GM12878 (cell line): ENCODE data around the gene E2F2. TPM values are rescaled to one million over a fixed set of nuclear protein-coding genes. Genes with fewer than 3 reads are reported as not detected.

ENCODE experiments used
- ATAC-seq: fragments of 200-7000 bp; cut with Tn5 transposase; 3 replicates; pipeline ENCODE4 v1.9.1; 2020; ENCODE audit warnings: mild to moderate bottlenecking, moderate library complexity
- BruUV-seq: library from RNA; stranded (reverse); fragments of 400-500 nt; replicated peaks from 2 replicates; lab custom pipeline; 2021; lab: Mats Ljungman, UMichigan
- CTCF ChIA-PET: fragments of 300-600 bp; sonication (Branson Sonifier 250); formaldehyde crosslinking; extraction: SDS; loops from one replicate; lab custom pipeline; 2021; ENCODE audit warnings: inconsistent platforms; lab: Yijun Ruan, JAX
- POLR2A ChIA-PET: fragments of 350-600 bp; formaldehyde crosslinking; extraction: SDS; loops from one replicate; lab custom pipeline; 2021; ENCODE audit warnings: inconsistent platforms; lab: Charles Lee
- RAD21 ChIA-PET: fragments of 300-600 bp; sonication (Branson Sonifier 250); formaldehyde crosslinking; loops from one replicate; lab custom pipeline; 2023; ENCODE audit warnings: antibody characterized with exemption; ENCODE audit not compliant: unreplicated experiment; lab: Charles Lee
- SMC1A ChIA-PET: fragments of 300-600 bp; sonication (Branson Sonifier 250); formaldehyde crosslinking; loops from one replicate; lab custom pipeline; 2023; ENCODE audit not compliant: unreplicated experiment, uncharacterized antibody; lab: Charles Lee
- DNase-seq: peaks from one replicate; pipeline ENCODE4 v3.0.0-alpha.2; 2011; ENCODE audit warnings: low read depth, low spot score
- FAIRE-seq: peaks from 3 replicates; lab custom pipeline; 2011; peaks lifted over from hg19 to GRCh38; lab: Jason Lieb, UNC
- H2AFZ ChIP-seq: 2 replicates; pipeline ENCODE4 v1.6.0; 2011; ENCODE audit warnings: low read depth, low read length, control low read depth; ENCODE audit not compliant: control insufficient read depth
- H3K27ac ChIP-seq: 2 replicates; pipeline ENCODE4 v1.5.1; 2011; ENCODE audit warnings: control low read depth; ENCODE audit not compliant: control insufficient read depth, insufficient read depth
- H3K27me3 ChIP-seq, 2 experiments: replicated peaks in 1 of 2; 2 replicates each; pipeline versions ENCODE4 v1.6.0 to v1.6.1; 2011; ENCODE audit warnings: low read length in 1 of 2; ENCODE audit not compliant: control insufficient read depth in 2 of 2, insufficient read depth in 2 of 2
- H3K36me3 ChIP-seq, 2 experiments: 2 replicates each; pipeline ENCODE4 v1.5.1; 2011; ENCODE audit warnings: low read length in 1 of 2; ENCODE audit not compliant: control insufficient read depth in 2 of 2, insufficient read depth in 2 of 2
- H3K4me1 ChIP-seq: 2 replicates; pipeline ENCODE4 v1.6.1; 2011; ENCODE audit warnings: mild to moderate bottlenecking, low read length, moderate library complexity, mixed read lengths; ENCODE audit not compliant: control insufficient read depth, insufficient read depth
- H3K4me2 ChIP-seq: 2 replicates; pipeline ENCODE4 v1.6.0; 2011; ENCODE audit warnings: control low read depth; ENCODE audit not compliant: control insufficient read depth, insufficient read depth
- H3K4me3 ChIP-seq: fragments of 200-600 bp; sonication (generic); 2 replicates; pipeline ENCODE4 v1.5.1; 2016
- H3K79me2 ChIP-seq: 2 replicates; pipeline ENCODE4 v1.6.0; 2011; ENCODE audit warnings: low read length; ENCODE audit not compliant: control insufficient read depth, insufficient read depth
- H3K9ac ChIP-seq: 2 replicates; pipeline ENCODE4 v1.8.0; 2011; ENCODE audit warnings: low read length, control low read depth, mixed read lengths; ENCODE audit not compliant: control insufficient read depth, insufficient read depth
- H3K9me3 ChIP-seq: replicated peaks from 3 replicates; pipeline ENCODE4 v1.5.1; 2011; ENCODE audit warnings: mild to moderate bottlenecking, low read length; ENCODE audit not compliant: control insufficient read depth, insufficient read depth
- H4K20me1 ChIP-seq: 2 replicates; pipeline ENCODE4 v1.6.0; 2011; ENCODE audit not compliant: control insufficient read depth, insufficient read depth
- BCLAF1 ChIP-seq: fragments of 450-650 bp; IDR thresholded peaks from 2 replicates; pipeline ENCODE4 v1.6.1; 2017; ENCODE audit warnings: antibody characterized with exemption, mild to moderate bottlenecking, moderate library complexity
- BRCA1 ChIP-seq: IDR thresholded peaks from 2 replicates; pipeline ENCODE4 v1.6.1; 2011; ENCODE audit warnings: low read depth, low read length, improper control_type of control experiment
- CHD2 ChIP-seq: IDR thresholded peaks from 2 replicates; pipeline ENCODE4 v1.6.1; 2011; ENCODE audit warnings: low read depth, low read length, improper control_type of control experiment, borderline replicate concordance
- ETV6 ChIP-seq, 2 experiments: fragments of 450-650 bp in 1 of 2; IDR thresholded peaks in 1 of 2; conservative IDR thresholded peaks in 1 of 2; 2 replicates each; pipeline ENCODE4 v1.6.1; 2014; ENCODE audit warnings: antibody characterized with exemption in 1 of 2, borderline replicate concordance in 1 of 2, low read depth in 1 of 2, mild to moderate bottlenecking in 1 of 2, moderate library complexity in 1 of 2
- GATAD2B ChIP-seq: fragments of 450-650 bp; conservative IDR thresholded peaks from 2 replicates; pipeline ENCODE4 v1.6.1; 2017; ENCODE audit warnings: low read depth, mild to moderate bottlenecking, moderate library complexity
- HDAC2 ChIP-seq: fragments of 200-600 bp; sonication (generic); IDR thresholded peaks from 2 replicates; pipeline ENCODE4 v1.6.1; 2017
- HDAC6 ChIP-seq: fragments of 200-600 bp; sonication (generic); IDR thresholded peaks from one replicate; pipeline ENCODE4 v1.8.0; 2017; ENCODE audit warnings: antibody characterized with exemption; ENCODE audit not compliant: unreplicated experiment
- IKZF1 ChIP-seq: fragments of 450-650 bp; conservative IDR thresholded peaks from 2 replicates; pipeline ENCODE4 v1.6.1; 2017; ENCODE audit warnings: antibody characterized with exemption, mild to moderate bottlenecking
- NBN ChIP-seq: fragments of 450-650 bp; IDR thresholded peaks from 2 replicates; pipeline ENCODE4 v1.6.1; 2016
- SREBF1 ChIP-seq: IDR thresholded peaks from 2 replicates; pipeline ENCODE4 v1.6.1; 2012; ENCODE audit warnings: mild to moderate bottlenecking, low read length
- STAT3 ChIP-seq: IDR thresholded peaks from 2 replicates; pipeline ENCODE4 v1.6.1; 2011; ENCODE audit warnings: low read depth, low read length, improper control_type of control experiment
- USF1 ChIP-seq: IDR thresholded peaks from 2 replicates; pipeline ENCODE4 v1.6.1; 2011; ENCODE audit warnings: borderline replicate concordance, low read depth, mild to moderate bottlenecking, moderate library complexity, mixed read lengths, low read length; ENCODE audit not compliant: insufficient read depth; ENCODE audit errors: extremely low read length
- WRNIP1 ChIP-seq: IDR thresholded peaks from 2 replicates; pipeline ENCODE4 v1.6.1; 2011; ENCODE audit warnings: low read depth, low read length, improper control_type of control experiment, borderline replicate concordance
- ZNF217 ChIP-seq: fragments of 450-650 bp; IDR thresholded peaks from 2 replicates; pipeline ENCODE4 v1.6.1; 2017; ENCODE audit warnings: antibody characterized with exemption, mild to moderate bottlenecking
- ZNF687 ChIP-seq: fragments of 450-650 bp; IDR thresholded peaks from 2 replicates; pipeline ENCODE4 v1.6.1; 2017; ENCODE audit warnings: mild to moderate bottlenecking, moderate library complexity
- WGBS: methylation state at CpG from one replicate; pipeline ENCODE4 v1.1.6; 2016; ENCODE audit warnings: low lambda C conversion rate; ENCODE audit not compliant: insufficient replicate concordance, insufficient coverage; ENCODE audit errors: missing lambda C conversion rate; 5-methylcytosine and 5-hydroxymethylcytosine counted together
- in situ Hi-C: fragments of 300-500 bp; cut with MboI; formaldehyde crosslinking; loops from 9 replicates; pipeline ENCODE4 v1.14.3; 2018; ENCODE audit warnings: mixed read lengths
- intact Hi-C: fragments of 100-400 bp; cut with micrococcal nuclease; formaldehyde crosslinking; loops from one replicate; pipeline ENCODE4 v1.14.2; 2022; ENCODE audit not compliant: unreplicated experiment
- polyA plus RNA-seq, 11 experiments: library from polyadenylated mRNA; depleted of rRNA in 4 of 11; unstranded in 6 of 11; stranded (reverse) in 5 of 11; fragments of >200 nt; fragmentation: Nextera tagmentation in 4 of 11; fragmentation: Illumina TruSeq in 1 of 11; extraction: Ambion mirVana in 4 of 11; extraction: Trizol in 1 of 11; gene quantifications; 1 replicate in 1 of 11; 2 replicates in 10 of 11; pipeline versions ENCODE4 v1.2.1 to v1.2.3, GENCODE V29; 2011 to 2016; ENCODE audit warnings: inconsistent platforms in 2 of 11, missing spikeins in 2 of 11, low read depth in 1 of 11
- total RNA-seq, 4 experiments: library from RNA; depleted of rRNA in 3 of 4; stranded (reverse); fragments of >200 nt in 3 of 4; fragmentation: Illumina TruSeq in 1 of 4; extraction: Trizol in 1 of 4; gene quantifications; 2 replicates each; pipeline versions ENCODE4 v1.2.1 to v1.2.3, GENCODE V29; 2013 to 2021
- TF ChIP-seq, protein P1 (sequence below): fragments of 450-650 bp; IDR thresholded peaks from 2 replicates; pipeline ENCODE4 v1.6.1; 2014; ENCODE audit warnings: mild to moderate bottlenecking

E2F2 gene
- total and polyA plus RNA-seq, 10 of the 15 experiments (the other 5 are each of a cell fraction or from before 2014, with no cell fraction given), result 3.8 to 27.2 (median 14.6) TPM

DNA sequence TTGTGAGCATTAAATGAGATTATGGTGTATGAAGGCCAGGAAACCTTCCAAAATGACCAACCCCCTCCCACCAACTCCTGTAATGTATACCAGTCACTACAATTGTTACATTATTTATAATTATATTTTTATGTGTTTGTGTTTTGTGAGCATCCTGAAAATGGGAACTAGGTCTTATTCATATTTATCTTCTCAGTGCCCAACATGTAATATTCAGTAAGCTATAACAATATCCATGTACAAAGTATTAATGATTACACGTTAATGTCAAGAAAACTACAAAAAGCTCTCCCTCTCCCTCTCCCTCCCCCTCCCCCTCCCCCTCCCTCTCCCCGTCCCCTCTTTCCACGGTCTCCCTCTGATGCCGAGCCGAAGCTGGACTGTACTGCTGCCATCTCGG, 28.1 kb downstream of the E2F2 start:
- Histone ChIP-seq H3K9ac (no peak overlapping the region), H3K79me2 (no peaks in the 10 kb centered on the region), H3K27ac (no peak overlapping the region), H3K4me2 (no peak overlapping the region), H4K20me1 (no peaks in the 10 kb centered on the region), H3K9me3 (no peaks in the 10 kb centered on the region), H3K4me1 (no peaks in the 10 kb centered on the region), H2AFZ (no peak overlapping the region), H3K36me3 (peaks cover 0 to 12% of the 10 kb centered on the region in 2 experiments; a peak in 3 of 4 replicates), H3K4me3 (no peak overlapping the region), H3K27me3 (no peaks in the 10 kb centered on the region)
- RAD21 ChIA-PET, result interaction anchor here (10.4 to 10.8 kb wide), 2 partner anchors 24 to 39 kb away, joined by 153 to 272 read pairs; partner anchors contain the start of gene E2F2
- SMC1A ChIA-PET, result interaction anchor here (9.0 kb wide), 1 partner anchor 23 kb away, joined by 201 read pairs; the partner anchor contains the start of gene E2F2
- DNase-seq (no peak), FAIRE-seq (no peak), ATAC-seq (no peak)
- intact Hi-C loops (no loop called here), in situ Hi-C loops (no loop called here)
- CTCF ChIA-PET, result interaction anchor here (1.1 to 11.8 kb wide), 2 partner anchors 30 to 134 kb away, joined by 3 to 784 read pairs; partner anchors contain the start of gene E2F2
- WGBS, result 57% methylated on average over 1 of the region's 6 CpGs
- POLR2A ChIA-PET, result interaction anchor here (0.5 kb wide), 1 partner anchor 120 kb away, joined by 9 read pairs; no protein-coding TSS in a partner anchor
- BruUV-seq, result no TSS peak
- TF ChIP-seq NBN (no peak), CHD2 (no peak), ETV6 (conservative IDR thresholded peaks at IDR 0.05 in 1 of 2, IDR thresholded peaks at IDR 0.05 in 1 of 2; ENCODE audit: borderline replicate concordance in 1 of 2, low read depth in 1 of 2) (no peak), BRCA1 (no peak), HDAC2 (no peak), STAT3 (no peak), ZNF217 (no peak), WRNIP1 (no peak), ZNF687 (no peak), USF1 (no peak), IKZF1 (no peak), GATAD2B (no peak), HDAC6 (no peak), BCLAF1 (no peak), SREBF1 (no peak)
- TF ChIP-seq, protein P1, sequence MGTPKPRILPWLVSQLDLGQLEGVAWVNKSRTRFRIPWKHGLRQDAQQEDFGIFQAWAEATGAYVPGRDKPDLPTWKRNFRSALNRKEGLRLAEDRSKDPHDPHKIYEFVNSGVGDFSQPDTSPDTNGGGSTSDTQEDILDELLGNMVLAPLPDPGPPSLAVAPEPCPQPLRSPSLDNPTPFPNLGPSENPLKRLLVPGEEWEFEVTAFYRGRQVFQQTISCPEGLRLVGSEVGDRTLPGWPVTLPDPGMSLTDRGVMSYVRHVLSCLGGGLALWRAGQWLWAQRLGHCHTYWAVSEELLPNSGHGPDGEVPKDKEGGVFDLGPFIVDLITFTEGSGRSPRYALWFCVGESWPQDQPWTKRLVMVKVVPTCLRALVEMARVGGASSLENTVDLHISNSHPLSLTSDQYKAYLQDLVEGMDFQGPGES, result no peak
